H9 (cell line): ENCODE data around the gene VWA8. TPM values are rescaled to one million over a fixed set of nuclear protein-coding genes. Genes with fewer than 3 reads are reported as not detected.

Experiments used
- DNase-seq: peaks from one replicate; pipeline ENCODE4 v3.0.0-alpha.2; 2017
- H2AFZ ChIP-seq: one replicate; pipeline ENCODE4 v1.6.1; 2013; ENCODE audit warnings: mild to moderate bottlenecking, low read length, control low read depth, moderate library complexity
- H2AK5ac ChIP-seq: 2 replicates; pipeline ENCODE4 v1.6.1; 2013; ENCODE audit warnings: low read length, control low read depth, mixed read lengths; ENCODE audit not compliant: insufficient read length
- H2BK120ac ChIP-seq: one replicate; pipeline ENCODE4 v1.6.1; 2013; ENCODE audit warnings: low read depth, mild to moderate bottlenecking, low read length, control low read depth, inconsistent platforms; ENCODE audit not compliant: poor library complexity, severe bottlenecking
- H2BK12ac ChIP-seq: 2 replicates; pipeline ENCODE4 v1.6.1; 2013; ENCODE audit warnings: low read length, control low read depth, mixed read lengths, low read depth; ENCODE audit not compliant: insufficient read length
- H2BK15ac ChIP-seq: 2 replicates; pipeline ENCODE4 v1.6.1; 2013; ENCODE audit warnings: low read depth, low read length, control low read depth
- H2BK20ac ChIP-seq: one replicate; pipeline ENCODE4 v1.6.1; 2013; ENCODE audit warnings: low read depth, mild to moderate bottlenecking, low read length, control low read depth, inconsistent platforms; ENCODE audit not compliant: poor library complexity, severe bottlenecking
- H2BK5ac ChIP-seq: 2 replicates; pipeline ENCODE4 v1.6.1; 2013; ENCODE audit warnings: low read length, control low read depth, mixed read lengths; ENCODE audit not compliant: insufficient read length
- H3K14ac ChIP-seq: 2 replicates; pipeline ENCODE4 v1.6.1; 2013; ENCODE audit warnings: low read length, control low read depth; ENCODE audit not compliant: insufficient read depth
- H3K18ac ChIP-seq: 2 replicates; pipeline ENCODE4 v1.6.1; 2013; ENCODE audit warnings: low read depth, mild to moderate bottlenecking, mixed read lengths, low read length, control low read depth; ENCODE audit not compliant: insufficient read length
- H3K23ac ChIP-seq: 2 replicates; pipeline ENCODE4 v1.6.1; 2013; ENCODE audit warnings: low read length, control low read depth, mixed read lengths, low read depth; ENCODE audit not compliant: insufficient read length
- H3K23me2 ChIP-seq: 2 replicates; pipeline ENCODE4 v1.6.1; 2013; ENCODE audit warnings: low read depth, mild to moderate bottlenecking, mixed read lengths, low read length, control low read depth; ENCODE audit not compliant: insufficient read length, poor library complexity, severe bottlenecking
- H3K27ac ChIP-seq: 2 replicates; pipeline ENCODE4 v1.5.1; 2013; ENCODE audit warnings: low read length, control low read depth, mixed read lengths, low read depth; ENCODE audit not compliant: insufficient read length
- H3K27me3 ChIP-seq: 2 replicates; pipeline ENCODE4 v1.6.1; 2013; ENCODE audit warnings: low read length, control low read depth, inconsistent platforms; ENCODE audit not compliant: insufficient read depth
- H3K4ac ChIP-seq: 2 replicates; pipeline ENCODE4 v1.6.1; 2013; ENCODE audit warnings: low read depth, mild to moderate bottlenecking, control low read depth, inconsistent platforms, low read length, moderate library complexity
- H3K4me1 ChIP-seq: 2 replicates; pipeline ENCODE4 v1.6.1; 2013; ENCODE audit warnings: low read length, control low read depth, inconsistent platforms; ENCODE audit not compliant: insufficient read depth
- H3K4me2 ChIP-seq: 2 replicates; pipeline ENCODE4 v1.6.1; 2013; ENCODE audit warnings: low read length, control low read depth, mixed read lengths; ENCODE audit not compliant: insufficient read length, insufficient read depth
- H3K56ac ChIP-seq: 2 replicates; pipeline ENCODE4 v1.6.1; 2013; ENCODE audit warnings: low read depth, mild to moderate bottlenecking, mixed read lengths, low read length, control low read depth; ENCODE audit not compliant: insufficient read length
- H3K79me1 ChIP-seq: 2 replicates; pipeline ENCODE4 v1.6.1; 2013; ENCODE audit warnings: low read depth, mild to moderate bottlenecking, moderate library complexity, low read length, control low read depth, inconsistent platforms; ENCODE audit not compliant: insufficient read depth, poor library complexity, severe bottlenecking
- H3K79me2 ChIP-seq: 2 replicates; pipeline ENCODE4 v1.6.1; 2013; ENCODE audit warnings: low read length, control low read depth, inconsistent platforms; ENCODE audit not compliant: insufficient read depth
- H3K9ac ChIP-seq: 2 replicates; pipeline ENCODE4 v1.6.1; 2013; ENCODE audit warnings: low read length, control low read depth, mixed read lengths; ENCODE audit not compliant: insufficient read length; ENCODE audit errors: extremely low read depth
- H3K9me3 ChIP-seq: one replicate; pipeline ENCODE4 v1.6.1; 2013; ENCODE audit warnings: low read depth, low read length, inconsistent platforms; ENCODE audit not compliant: control insufficient read depth
- H3T11ph ChIP-seq: one replicate; pipeline ENCODE4 v1.6.1; 2013; ENCODE audit warnings: mild to moderate bottlenecking, low read length, control low read depth, inconsistent platforms
- H4K20me1 ChIP-seq: one replicate; pipeline ENCODE4 v1.6.1; 2013; ENCODE audit not compliant: control insufficient read depth, insufficient read length, insufficient read depth
- H4K5ac ChIP-seq: 2 replicates; pipeline ENCODE4 v1.6.1; 2013; ENCODE audit warnings: low read depth, mild to moderate bottlenecking, mixed read lengths, low read length, control low read depth; ENCODE audit not compliant: insufficient read length
- H4K8ac ChIP-seq: replicated peaks from 2 replicates; pipeline ENCODE4 v1.6.1; 2013; ENCODE audit warnings: low read length, control low read depth, mixed read lengths, low read depth; ENCODE audit not compliant: insufficient read length
- H4K91ac ChIP-seq: 2 replicates; pipeline ENCODE4 v1.6.1; 2013; ENCODE audit warnings: low read depth, mild to moderate bottlenecking, moderate library complexity, mixed read lengths, low read length, control low read depth; ENCODE audit not compliant: insufficient read length
- H3K27ac Mint-ChIP-seq, 3 experiments: 2 replicates in 2 of 3; 3 replicates in 1 of 3; pipeline ENCODE4 v1.8.0; 2020 to 2021; ENCODE audit warnings: mixed read lengths in 3 of 3, mild to moderate bottlenecking in 1 of 3, moderate library complexity in 1 of 3
- H3K27me3 Mint-ChIP-seq: 2 replicates; pipeline ENCODE4 v1.8.0; 2021; ENCODE audit warnings: low read depth, mild to moderate bottlenecking, moderate library complexity, mixed read lengths
- H3K36me3 Mint-ChIP-seq, 3 experiments: 2 replicates in 2 of 3; 3 replicates in 1 of 3; pipeline ENCODE4 v1.8.0; 2020 to 2021; ENCODE audit warnings: low read depth in 3 of 3, mixed read lengths in 3 of 3; ENCODE audit not compliant: insufficient read depth in 1 of 3
- H3K4me1 Mint-ChIP-seq, 2 experiments: 2 replicates each; pipeline ENCODE4 v1.8.0; 2020; ENCODE audit warnings: mixed read lengths in 2 of 2
- H3K4me3 Mint-ChIP-seq, 2 experiments: 2 replicates in 1 of 2; 3 replicates in 1 of 2; pipeline ENCODE4 v1.8.0; 2020 to 2021; ENCODE audit warnings: mild to moderate bottlenecking in 2 of 2, mixed read lengths in 2 of 2, moderate library complexity in 1 of 2
- H3K9me3 Mint-ChIP-seq, 2 experiments: 2 replicates in 1 of 2; 3 replicates in 1 of 2; pipeline ENCODE4 v1.8.0; 2020; ENCODE audit warnings: mild to moderate bottlenecking in 2 of 2, mixed read lengths in 2 of 2, moderate library complexity in 1 of 2
- total RNA-seq: library from RNA; stranded (reverse); gene quantifications from 2 replicates; pipeline ENCODE4 v1.2.1, GENCODE V29; 2021
- TF ChIP-seq, protein P1 (sequence below): fragments of 200-600 bp; sonication (generic); conservative IDR thresholded peaks from 3 replicates; pipeline ENCODE4 v1.8.0; 2021; ENCODE audit warnings: antibody characterized with exemption, mild to moderate bottlenecking

VWA8 gene
- total RNA-seq, 1 experiment from 2014 or later: 17.4 TPM

DNA sequence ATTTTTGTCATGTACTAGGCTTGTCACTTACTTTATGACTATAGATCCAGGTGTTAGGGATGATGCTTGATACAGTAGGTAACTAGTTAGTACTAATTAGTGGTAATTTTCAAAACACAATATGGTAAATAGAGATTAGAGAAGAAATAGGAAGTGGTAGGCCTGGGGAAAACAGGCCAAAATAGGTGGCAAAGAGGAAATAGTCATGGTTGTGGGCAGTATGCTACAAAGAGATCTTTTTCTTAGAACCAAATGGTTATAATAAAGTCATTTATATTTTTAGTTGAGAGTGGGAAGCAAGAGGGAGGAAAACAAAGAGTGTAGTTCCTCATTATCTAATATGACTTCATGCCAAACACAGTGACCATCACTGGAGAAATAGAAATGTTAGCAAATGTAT, 9.1 kb upstream of the VWA8 start:
- Histone ChIP-seq H3K23me2 (no peaks in the 10 kb centered on the region), H3K27ac (no peak overlapping the region), H3K79me1 (no peaks in the 10 kb centered on the region), H3K18ac (no peak overlapping the region), H4K91ac (no peak overlapping the region), H2BK15ac (no peak overlapping the region), H2BK5ac (no peak overlapping the region), H3K4me2 (no peak overlapping the region), H3K23ac (no peak overlapping the region), H3K27me3 (no peaks in the 10 kb centered on the region), H3K9ac (no peak overlapping the region), H3K4me1 (no peaks in the 10 kb centered on the region; the same call in 1 of the 2 replicates), H3K79me2 (no peaks in the 10 kb centered on the region), H3K4ac (no peak overlapping the region), H2BK12ac (no peak overlapping the region), H3K9me3 (no peaks in the 10 kb centered on the region), H3T11ph (no peak overlapping the region), H2BK20ac (no peak overlapping the region), H4K20me1 (no peaks in the 10 kb centered on the region), H2AFZ (no peak overlapping the region), H2BK120ac (no peak overlapping the region), H4K8ac (no peak overlapping the region), H3K56ac (no peak overlapping the region), H3K14ac (no peak overlapping the region), H4K5ac (no peak overlapping the region), H2AK5ac (no peak overlapping the region)
- no peak overlapping the region for H3K27ac Mint-ChIP-seq
- TF ChIP-seq, protein P1, sequence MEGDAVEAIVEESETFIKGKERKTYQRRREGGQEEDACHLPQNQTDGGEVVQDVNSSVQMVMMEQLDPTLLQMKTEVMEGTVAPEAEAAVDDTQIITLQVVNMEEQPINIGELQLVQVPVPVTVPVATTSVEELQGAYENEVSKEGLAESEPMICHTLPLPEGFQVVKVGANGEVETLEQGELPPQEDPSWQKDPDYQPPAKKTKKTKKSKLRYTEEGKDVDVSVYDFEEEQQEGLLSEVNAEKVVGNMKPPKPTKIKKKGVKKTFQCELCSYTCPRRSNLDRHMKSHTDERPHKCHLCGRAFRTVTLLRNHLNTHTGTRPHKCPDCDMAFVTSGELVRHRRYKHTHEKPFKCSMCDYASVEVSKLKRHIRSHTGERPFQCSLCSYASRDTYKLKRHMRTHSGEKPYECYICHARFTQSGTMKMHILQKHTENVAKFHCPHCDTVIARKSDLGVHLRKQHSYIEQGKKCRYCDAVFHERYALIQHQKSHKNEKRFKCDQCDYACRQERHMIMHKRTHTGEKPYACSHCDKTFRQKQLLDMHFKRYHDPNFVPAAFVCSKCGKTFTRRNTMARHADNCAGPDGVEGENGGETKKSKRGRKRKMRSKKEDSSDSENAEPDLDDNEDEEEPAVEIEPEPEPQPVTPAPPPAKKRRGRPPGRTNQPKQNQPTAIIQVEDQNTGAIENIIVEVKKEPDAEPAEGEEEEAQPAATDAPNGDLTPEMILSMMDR: no peak
- no peaks in the 10 kb centered on the region for H3K36me3 Mint-ChIP-seq
- H3K4me3 Mint-ChIP-seq: no peak overlapping the region
- H3K4me1 Mint-ChIP-seq: peaks cover 23% of the 10 kb centered on the region in 2 experiments
- DNase-seq: no peak
- H3K9me3 Mint-ChIP-seq: no peaks in the 10 kb centered on the region
- no peaks in the 10 kb centered on the region for H3K27me3 Mint-ChIP-seq
